ENCODE measurements around the gene DKK2.

DKK2 gene

GRCh38 chr4:107017443-107018343, 18.4 kb downstream of the DKK2 start:
- no peak for DNase-seq (ENCODE audit: low read depth)

- DNase-seq (ENCODE audit: low read depth), result no peak
Observed at GRCh38 chr4:107011312-107011711, 24.8 kb downstream of the DKK2 start.

- no peak for DNase-seq (ENCODE audit: low read depth)
Observed at GRCh38 chr4:107009196-107009968, 26.7 kb downstream of the DKK2 start.

- DNase-seq (ENCODE audit: low read depth), result no peak
Observed at GRCh38 chr4:107008115-107008514, 28.0 kb downstream of the DKK2 start.

- no peak for DNase-seq (ENCODE audit: low read depth)
Observed at GRCh38 chr4:107006218-107006617, 29.9 kb downstream of the DKK2 start.

- no peak for DNase-seq (ENCODE audit: low read depth)
Observed at GRCh38 chr4:106996490-106996889, 39.6 kb downstream of the DKK2 start.

GRCh38 chr4:106993827-106994226, 42.3 kb downstream of the DKK2 start:
- no peak for DNase-seq (ENCODE audit: low read depth)

GRCh38 chr4:106987311-106987710, 48.8 kb downstream of the DKK2 start:
- no peak for DNase-seq (ENCODE audit: low read depth)

- no peak for DNase-seq (ENCODE audit: low read depth)
Observed at GRCh38 chr4:106986486-106986885, 49.6 kb downstream of the DKK2 start.

GRCh38 chr4:106985830-106986229, 50.3 kb downstream of the DKK2 start:
- no peak for DNase-seq (ENCODE audit: low read depth)

- no peak for DNase-seq (ENCODE audit: low read depth)
Observed at GRCh38 chr4:106982711-106983211, 53.4 kb downstream of the DKK2 start.

GRCh38 chr4:106981431-106981830, 54.7 kb downstream of the DKK2 start:
- no peak for DNase-seq (ENCODE audit: low read depth)

GRCh38 chr4:106979476-106979875, 56.6 kb downstream of the DKK2 start:
- no peak for DNase-seq (ENCODE audit: low read depth)

GRCh38 chr4:106978046-106978774, 57.9 kb downstream of the DKK2 start:
- no peak for DNase-seq (ENCODE audit: low read depth)

- no peak for DNase-seq (ENCODE audit: low read depth)
Observed at GRCh38 chr4:106971636-106972035, 64.5 kb downstream of the DKK2 start.

- DNase-seq (ENCODE audit: low read depth), result no peak
Observed at GRCh38 chr4:106967892-106968291, 68.2 kb downstream of the DKK2 start.

- DNase-seq (ENCODE audit: low read depth), result no peak
Observed at GRCh38 chr4:106953036-106953705, 82.9 kb downstream of the DKK2 start.

- DNase-seq (ENCODE audit: low read depth), result no peak
Observed at GRCh38 chr4:106951891-106952290, 84.2 kb downstream of the DKK2 start.

GRCh38 chr4:106941841-106942240, 94.3 kb downstream of the DKK2 start:
- DNase-seq (ENCODE audit: low read depth), result no peak

- no peak for DNase-seq (ENCODE audit: low read depth)
Observed at GRCh38 chr4:106930522-106930921, 105.6 kb downstream of the DKK2 start.

GRCh38 chr4:106929248-106929647, 106.9 kb downstream of the DKK2 start:
- no peak for DNase-seq (ENCODE audit: low read depth)

GRCh38 chr4:106914223-106914622, 121.9 kb downstream of the DKK2 start:
- no peak for DNase-seq (ENCODE audit: low read depth)
